AG08396 (cell line): ENCODE data around the gene ADAP2.
"Not testable (repeated sequence)": the region's sequence is repeated elsewhere in the genome, so short reads cannot be mapped to it uniquely, and the experiment has no call there.

Experiments used
- DNase-seq: peaks from one replicate; pipeline ENCODE4 v3.0.0; 2012; ENCODE audit warnings: low spot score, mixed read lengths

The ADAP2 gene

GRCh38 chr17:30969989-30970830 lies 48.5 kb downstream of the ADAP2 start:
- peak; percentile 41 for DNase-seq

- peak; percentile 95 for DNase-seq
Measured at GRCh38 chr17:30970831-30971567, 49.3 kb downstream of the ADAP2 start, which contains the start of gene RNF135. TSS of gene RNF135 (plus strand) at chr17:30971039. CDS start at chr17:30971074, 35 bp downstream.

GRCh38 chr17:30975042-30975820 lies 53.5 kb downstream of the ADAP2 start:
- no peak for DNase-seq

GRCh38 chr17:30979919-30980318 lies 58.2 kb downstream of the ADAP2 start:
- not testable (repeated sequence) for DNase-seq

GRCh38 chr17:30981531-30982519 lies 60.1 kb downstream of the ADAP2 start:
- DNase-seq, result no peak

- DNase-seq, result no peak
Measured at GRCh38 chr17:30982855-30983254, 61.1 kb downstream of the ADAP2 start.

GRCh38 chr17:30990458-30990857 lies 68.7 kb downstream of the ADAP2 start:
- no peak for DNase-seq

GRCh38 chr17:30992551-30992950 lies 70.8 kb downstream of the ADAP2 start:
- no peak for DNase-seq

- DNase-seq, result no peak
Measured at GRCh38 chr17:30995347-30995746, 73.6 kb downstream of the ADAP2 start.

GRCh38 chr17:30996486-30996885 lies 74.7 kb downstream of the ADAP2 start:
- no peak for DNase-seq

- no peak for DNase-seq
Measured at GRCh38 chr17:30997270-30997669, 75.5 kb downstream of the ADAP2 start.

- no peak for DNase-seq
Measured at GRCh38 chr17:30997842-30998241, 76.1 kb downstream of the ADAP2 start.

- DNase-seq, result no peak
Measured at GRCh38 chr17:31002047-31002446, 80.3 kb downstream of the ADAP2 start.

- no peak for DNase-seq
Measured at GRCh38 chr17:31003225-31003866, 81.6 kb downstream of the ADAP2 start.

- no peak for DNase-seq
Measured at GRCh38 chr17:31004160-31004559, 82.4 kb downstream of the ADAP2 start.

GRCh38 chr17:31007695-31008373 lies 86.1 kb downstream of the ADAP2 start:
- DNase-seq, result no peak

GRCh38 chr17:31008374-31009041 lies 86.8 kb downstream of the ADAP2 start:
- DNase-seq, result peak; percentile 69
